ENCODE data around the gene TNS4. TPM values are rescaled to one million over a fixed set of nuclear protein-coding genes. Genes with fewer than 3 reads are reported as not detected.

Gene TNS4
- total RNA-seq, 4 donors from 2014 or later = 2.2 TPM; not detected in 3

DNA sequence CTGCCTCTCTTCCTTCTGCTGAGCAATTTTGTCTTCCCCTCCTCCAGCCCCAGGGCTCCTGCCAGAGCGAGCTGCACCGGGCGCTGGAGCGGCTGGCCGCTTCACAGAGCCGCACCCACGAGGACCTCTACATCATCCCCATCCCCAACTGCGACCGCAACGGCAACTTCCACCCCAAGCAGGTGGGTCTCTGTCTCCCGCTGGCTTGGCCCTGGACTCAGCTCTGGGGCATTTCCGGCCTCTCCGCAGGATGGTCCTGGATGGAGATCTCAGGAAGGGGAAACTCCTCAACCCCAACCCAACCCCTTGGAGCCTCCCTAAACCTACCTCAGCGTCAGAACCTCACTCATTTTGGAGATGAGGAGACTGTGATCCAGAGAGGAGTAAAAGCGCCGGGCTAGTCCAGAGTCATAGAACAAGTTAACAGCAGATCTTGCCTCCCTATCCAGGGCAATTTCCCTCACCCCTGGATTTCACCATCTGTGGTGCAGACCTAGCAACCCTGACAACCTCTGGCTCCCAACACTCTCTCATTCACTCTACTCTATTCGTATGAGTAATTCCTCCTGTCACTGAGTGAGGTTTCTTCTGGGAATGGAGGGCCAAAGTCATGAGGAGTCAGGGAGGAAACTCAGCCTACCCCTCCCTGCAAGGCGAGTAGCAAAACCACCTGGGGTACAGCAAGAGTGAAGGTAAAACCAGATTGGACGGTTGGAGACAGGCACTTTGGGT, 47.4 kb downstream of the TNS4 start:
- H3K4me3 ChIP-seq = no peak overlapping the region
- TF ChIP-seq POLR2A (IDR thresholded peaks at IDR 0.05) = no peak
- TF ChIP-seq, protein P1, sequence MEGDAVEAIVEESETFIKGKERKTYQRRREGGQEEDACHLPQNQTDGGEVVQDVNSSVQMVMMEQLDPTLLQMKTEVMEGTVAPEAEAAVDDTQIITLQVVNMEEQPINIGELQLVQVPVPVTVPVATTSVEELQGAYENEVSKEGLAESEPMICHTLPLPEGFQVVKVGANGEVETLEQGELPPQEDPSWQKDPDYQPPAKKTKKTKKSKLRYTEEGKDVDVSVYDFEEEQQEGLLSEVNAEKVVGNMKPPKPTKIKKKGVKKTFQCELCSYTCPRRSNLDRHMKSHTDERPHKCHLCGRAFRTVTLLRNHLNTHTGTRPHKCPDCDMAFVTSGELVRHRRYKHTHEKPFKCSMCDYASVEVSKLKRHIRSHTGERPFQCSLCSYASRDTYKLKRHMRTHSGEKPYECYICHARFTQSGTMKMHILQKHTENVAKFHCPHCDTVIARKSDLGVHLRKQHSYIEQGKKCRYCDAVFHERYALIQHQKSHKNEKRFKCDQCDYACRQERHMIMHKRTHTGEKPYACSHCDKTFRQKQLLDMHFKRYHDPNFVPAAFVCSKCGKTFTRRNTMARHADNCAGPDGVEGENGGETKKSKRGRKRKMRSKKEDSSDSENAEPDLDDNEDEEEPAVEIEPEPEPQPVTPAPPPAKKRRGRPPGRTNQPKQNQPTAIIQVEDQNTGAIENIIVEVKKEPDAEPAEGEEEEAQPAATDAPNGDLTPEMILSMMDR (IDR thresholded peaks at IDR 0.05) = no peak
- no peak for TF ChIP-seq EP300 (IDR thresholded peaks at IDR 0.05)
- TF ChIP-seq POLR2AphosphoS5 (IDR thresholded peaks at IDR 0.05) = peak; percentile 38
- peaks cover 0 to 58% of the 10 kb centered on the region in 2 donors for H3K36me3 ChIP-seq
- H3K27ac ChIP-seq = peak overlapping the region; percentile 9 to 98 (median 90)
- H3K9me3 ChIP-seq = no peaks in the 10 kb centered on the region
- ATAC-seq = peak; percentile 14
- peaks cover 21 to 95% (median 66%) of the 10 kb centered on the region in 3 donors for H3K4me1 ChIP-seq
- 33% methylated on average over 3 of the region's 19 CpGs; no CpG with 5 or more reads in 1 of the 2 donors for WGBS, 2 donors (ENCODE audit: low coverage in 1 of 2)
- H3K27me3 ChIP-seq = no peaks in the 10 kb centered on the region

DNA sequence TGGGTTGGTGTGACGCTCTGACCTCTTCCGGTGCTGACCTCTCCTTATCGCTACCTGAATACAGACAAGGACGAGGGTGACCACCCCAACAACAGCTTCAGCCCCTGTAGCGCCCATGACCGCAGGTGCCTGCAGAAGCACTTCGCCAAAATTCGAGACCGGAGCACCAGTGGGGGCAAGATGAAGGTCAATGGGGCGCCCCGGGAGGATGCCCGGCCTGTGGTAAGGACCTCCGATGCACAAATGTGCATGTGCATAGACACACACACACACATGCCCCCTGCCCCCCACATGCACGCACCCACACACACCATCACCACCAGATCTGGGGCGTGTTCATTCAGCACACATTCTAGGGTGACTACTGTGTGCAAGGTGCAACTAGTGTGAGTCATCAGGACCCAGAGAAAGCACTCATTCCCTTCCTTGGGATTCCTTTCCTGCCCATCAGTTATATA, 48.5 kb downstream of the TNS4 start:
- TF ChIP-seq EP300 (IDR thresholded peaks at IDR 0.05) (no peak), POLR2AphosphoS5 (IDR thresholded peaks at IDR 0.05) (no peak), POLR2A (IDR thresholded peaks at IDR 0.05) (no peak)
- TF ChIP-seq, protein P1 (IDR thresholded peaks at IDR 0.05) = no peak
- Histone ChIP-seq H3K4me1 (peaks cover 29 to 95% (median 68%) of the 10 kb centered on the region in 3 donors), H3K4me3 (no peak overlapping the region), H3K9me3 (no peaks in the 10 kb centered on the region), H3K27ac (peak overlapping the region; percentile 48 to 98 (median 90)), H3K36me3 (peaks cover 0 to 58% of the 10 kb centered on the region in 2 donors), H3K27me3 (no peaks in the 10 kb centered on the region)
- no CpG with 5 or more reads among the region's 15 CpGs for WGBS, 2 donors (ENCODE audit: low coverage in 1 of 2)
- no peak for ATAC-seq

DNA sequence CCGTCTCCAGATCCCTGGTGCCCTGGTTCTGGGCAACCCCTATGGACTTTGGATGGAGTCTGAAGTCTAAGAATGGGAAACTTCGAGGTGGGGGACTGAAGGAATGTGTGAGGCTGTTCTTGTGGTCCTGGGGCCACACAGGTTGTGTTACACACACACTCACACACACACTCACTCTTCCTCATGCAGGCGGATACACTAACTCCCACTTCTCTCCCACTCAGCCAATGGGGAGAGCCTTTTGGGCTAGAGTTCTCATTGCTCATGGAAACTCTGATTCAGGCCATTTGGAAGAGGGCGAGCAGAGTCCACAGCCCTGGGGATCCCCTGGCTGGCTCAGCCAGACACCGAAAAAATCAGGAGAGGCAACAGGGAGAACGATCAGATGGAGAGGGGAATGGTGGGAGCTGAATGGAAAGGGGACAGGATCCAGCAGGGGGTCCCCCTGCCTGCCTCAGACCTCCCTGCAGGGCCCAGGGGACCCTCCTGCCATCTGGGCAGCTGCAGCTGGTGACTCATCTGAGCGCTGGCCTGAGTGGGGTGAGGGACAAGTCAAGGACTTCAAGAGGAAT, 49.1 kb downstream of the TNS4 start:
- ATAC-seq = peak; percentile 55
- Histone ChIP-seq H3K27me3 (no peaks in the 10 kb centered on the region), H3K36me3 (peaks cover 0 to 53% of the 10 kb centered on the region in 2 donors), H3K9me3 (no peaks in the 10 kb centered on the region), H3K27ac (peak overlapping the region; percentile 48 to 98 (median 90)), H3K4me3 (no peak overlapping the region), H3K4me1 (peaks cover 29 to 95% (median 67%) of the 10 kb centered on the region in 3 donors)
- TF ChIP-seq EP300 (IDR thresholded peaks at IDR 0.05) (no peak), POLR2A (IDR thresholded peaks at IDR 0.05) (no peak), POLR2AphosphoS5 (IDR thresholded peaks at IDR 0.05) (peak; percentile 63)
- TF ChIP-seq, protein P1 (IDR thresholded peaks at IDR 0.05) = no peak
- WGBS, 2 donors (ENCODE audit: low coverage in 1 of 2) = 17% methylated on average over 2 of the region's 7 CpGs; no CpG with 5 or more reads in 1 of the 2 donors

DNA sequence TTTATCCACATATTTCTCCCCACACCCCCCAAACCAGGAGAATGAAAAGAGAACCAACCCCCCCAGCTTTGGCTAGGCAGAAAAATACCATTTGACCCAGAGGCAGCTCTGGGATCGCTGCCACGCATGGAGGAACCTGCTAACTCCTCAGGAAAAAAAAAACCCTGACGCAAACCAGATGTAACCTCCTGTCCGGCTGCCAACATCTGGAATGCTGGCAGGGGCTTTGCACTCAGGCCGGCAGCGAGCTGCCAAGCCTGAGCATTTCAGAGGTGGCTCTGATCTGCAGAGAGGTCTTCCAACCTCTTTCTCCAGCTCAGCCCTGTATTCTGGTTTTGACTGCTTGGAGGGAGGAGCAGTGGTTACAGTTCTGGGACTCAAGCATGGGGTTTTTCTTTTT, 50.0 kb downstream of the TNS4 start:
- H3K27me3 ChIP-seq = no peaks in the 10 kb centered on the region
- WGBS, 2 donors (ENCODE audit: low coverage in 1 of 2) = 13% methylated on average over 5 of the region's 6 CpGs; no CpG with 5 or more reads in 1 of the 2 donors
- peak overlapping the region in 1 of 2 donors; percentile 4 for H3K4me3 ChIP-seq
- peak; percentile 78 for ATAC-seq
- no peak for TF ChIP-seq POLR2A (IDR thresholded peaks at IDR 0.05)
- peak; percentile 99 for TF ChIP-seq POLR2AphosphoS5 (IDR thresholded peaks at IDR 0.05)
- peak overlapping the region; percentile 84 to 98 (median 90) for H3K27ac ChIP-seq
- H3K4me1 ChIP-seq = peaks cover 32 to 95% (median 65%) of the 10 kb centered on the region in 3 donors
- H3K9me3 ChIP-seq = no peaks in the 10 kb centered on the region
- H3K36me3 ChIP-seq = peaks cover 0 to 44% of the 10 kb centered on the region in 2 donors

DNA sequence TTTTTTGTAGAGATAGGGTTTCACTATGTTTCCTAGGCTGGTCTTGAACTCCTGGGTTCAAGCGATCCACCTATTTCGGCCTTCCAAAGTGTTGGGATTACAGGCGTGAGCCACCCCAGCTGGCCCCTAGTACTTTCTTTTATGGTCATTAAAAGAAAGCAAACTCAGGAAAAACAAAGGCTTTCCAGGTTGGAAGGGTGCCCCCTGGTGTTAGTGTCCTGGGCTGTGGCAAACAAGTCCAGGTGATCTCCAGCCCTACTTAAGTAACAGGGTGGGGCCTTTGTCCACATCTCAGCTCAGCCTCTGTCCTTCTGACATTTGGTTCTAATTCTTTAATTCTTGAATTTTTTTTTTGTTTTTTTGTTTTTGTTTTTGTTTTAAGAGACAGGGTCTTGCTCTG, 51.2 kb downstream of the TNS4 start:
- Histone ChIP-seq H3K27me3 (no peaks in the 10 kb centered on the region), H3K4me3 (no peak overlapping the region), H3K36me3 (peaks cover 0 to 32% of the 10 kb centered on the region in 2 donors), H3K4me1 (peaks cover 32 to 98% (median 61%) of the 10 kb centered on the region in 3 donors), H3K27ac (peak overlapping the region; percentile 84 to 98 (median 90)), H3K9me3 (no peaks in the 10 kb centered on the region)
- no peak for ATAC-seq
- WGBS, 2 donors (ENCODE audit: low coverage in 1 of 2) = 54% methylated on average over 3 of the region's 3 CpGs; no CpG with 5 or more reads in 1 of the 2 donors
- no peak for TF ChIP-seq POLR2A (IDR thresholded peaks at IDR 0.05)
- TF ChIP-seq, protein P1 (IDR thresholded peaks at IDR 0.05) = peak in 2 of 4 experiments; percentile 33 to 50
- TF ChIP-seq POLR2AphosphoS5 (IDR thresholded peaks at IDR 0.05) = no peak
- TF ChIP-seq EP300 (IDR thresholded peaks at IDR 0.05) = no peak

Measured in gastroesophageal sphincter (tissue), 4 donors.